ENCODE measurements around the gene NDUFA6.

Gene NDUFA6

DNA sequence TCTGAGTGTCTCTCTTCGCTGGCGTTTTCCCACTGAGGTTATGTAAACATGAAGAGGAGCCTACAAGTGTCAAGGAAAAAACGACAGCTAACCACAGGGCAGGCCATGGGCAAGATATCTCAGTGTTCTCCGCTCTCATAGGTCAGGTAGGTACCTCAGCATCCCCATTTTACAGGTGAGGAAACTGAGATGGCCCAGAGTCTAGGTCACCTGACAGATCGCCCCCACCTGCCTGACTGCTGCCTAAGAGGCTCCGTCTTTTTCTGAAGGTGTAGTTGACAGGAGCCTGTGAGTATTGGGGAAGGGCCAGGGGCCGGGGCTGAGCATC, 847 bp upstream of the NDUFA6 start:
- TF ChIP-seq, protein P1, sequence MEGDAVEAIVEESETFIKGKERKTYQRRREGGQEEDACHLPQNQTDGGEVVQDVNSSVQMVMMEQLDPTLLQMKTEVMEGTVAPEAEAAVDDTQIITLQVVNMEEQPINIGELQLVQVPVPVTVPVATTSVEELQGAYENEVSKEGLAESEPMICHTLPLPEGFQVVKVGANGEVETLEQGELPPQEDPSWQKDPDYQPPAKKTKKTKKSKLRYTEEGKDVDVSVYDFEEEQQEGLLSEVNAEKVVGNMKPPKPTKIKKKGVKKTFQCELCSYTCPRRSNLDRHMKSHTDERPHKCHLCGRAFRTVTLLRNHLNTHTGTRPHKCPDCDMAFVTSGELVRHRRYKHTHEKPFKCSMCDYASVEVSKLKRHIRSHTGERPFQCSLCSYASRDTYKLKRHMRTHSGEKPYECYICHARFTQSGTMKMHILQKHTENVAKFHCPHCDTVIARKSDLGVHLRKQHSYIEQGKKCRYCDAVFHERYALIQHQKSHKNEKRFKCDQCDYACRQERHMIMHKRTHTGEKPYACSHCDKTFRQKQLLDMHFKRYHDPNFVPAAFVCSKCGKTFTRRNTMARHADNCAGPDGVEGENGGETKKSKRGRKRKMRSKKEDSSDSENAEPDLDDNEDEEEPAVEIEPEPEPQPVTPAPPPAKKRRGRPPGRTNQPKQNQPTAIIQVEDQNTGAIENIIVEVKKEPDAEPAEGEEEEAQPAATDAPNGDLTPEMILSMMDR (IDR thresholded peaks at IDR 0.05) = no peak

DNA sequence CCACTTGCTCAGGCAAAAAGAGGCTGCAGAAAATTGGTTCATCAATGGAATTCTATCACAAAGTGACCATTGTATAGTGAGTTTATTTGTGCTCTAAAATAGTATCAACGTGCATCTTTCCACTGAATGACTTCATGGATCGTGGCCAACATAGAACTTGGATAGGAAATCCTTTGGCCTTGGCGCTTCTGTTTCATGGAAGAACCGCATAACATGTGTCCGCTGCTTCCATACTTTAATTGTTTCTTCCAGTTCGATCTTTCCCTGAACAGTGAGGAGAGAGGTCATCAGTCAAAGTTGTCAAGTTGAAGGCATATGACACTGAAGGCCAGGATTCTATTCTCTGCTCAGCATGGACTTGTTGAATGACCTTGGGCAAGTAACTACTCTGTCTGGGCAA, 4.5 kb downstream of the NDUFA6 start:
- TF ChIP-seq, protein P1 (IDR thresholded peaks at IDR 0.05) = no peak

DNA sequence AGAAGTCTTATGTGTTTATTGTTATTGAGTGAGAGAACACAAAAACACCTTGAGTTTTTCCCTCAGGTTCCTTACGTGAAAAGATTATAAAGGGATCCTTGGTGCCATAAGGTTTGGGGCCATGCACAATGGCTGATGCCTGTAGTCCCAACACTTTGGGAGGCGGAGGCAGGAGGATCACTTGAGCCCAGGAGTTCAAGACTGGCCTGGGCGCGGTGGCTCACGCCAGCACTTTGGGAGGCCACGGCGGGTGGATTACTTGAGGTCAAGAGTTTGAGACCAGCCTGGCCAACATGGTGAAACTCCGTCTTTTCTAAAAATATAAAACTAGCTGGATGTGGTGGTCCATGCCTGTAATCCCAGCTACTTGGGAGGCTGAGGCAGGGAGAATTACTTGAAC, 5.7 kb downstream of the NDUFA6 start:
- TF ChIP-seq, protein P1 (IDR thresholded peaks at IDR 0.05) = no peak

DNA sequence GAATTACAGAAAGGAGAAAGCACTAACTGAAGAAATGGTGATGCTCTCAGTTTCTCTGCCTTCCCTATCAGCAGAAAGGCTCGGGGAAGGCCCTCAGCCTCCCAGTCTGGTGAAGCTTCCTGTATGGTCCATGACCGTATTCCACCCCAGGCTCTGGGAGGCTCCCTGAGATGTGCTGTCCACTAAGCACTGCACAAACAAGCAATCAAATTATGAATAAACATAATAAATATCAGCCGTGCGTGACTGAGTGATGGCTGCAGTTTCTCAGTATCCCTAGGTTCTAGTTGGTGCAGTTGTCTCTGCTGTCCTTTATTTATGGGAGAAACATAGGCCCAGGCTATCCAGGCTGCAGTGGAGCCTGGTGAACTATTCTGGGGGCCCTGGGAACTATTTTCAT, 7.5 kb downstream of the NDUFA6 start:
- TF ChIP-seq, protein P1 (IDR thresholded peaks at IDR 0.05) = no peak

DNA sequence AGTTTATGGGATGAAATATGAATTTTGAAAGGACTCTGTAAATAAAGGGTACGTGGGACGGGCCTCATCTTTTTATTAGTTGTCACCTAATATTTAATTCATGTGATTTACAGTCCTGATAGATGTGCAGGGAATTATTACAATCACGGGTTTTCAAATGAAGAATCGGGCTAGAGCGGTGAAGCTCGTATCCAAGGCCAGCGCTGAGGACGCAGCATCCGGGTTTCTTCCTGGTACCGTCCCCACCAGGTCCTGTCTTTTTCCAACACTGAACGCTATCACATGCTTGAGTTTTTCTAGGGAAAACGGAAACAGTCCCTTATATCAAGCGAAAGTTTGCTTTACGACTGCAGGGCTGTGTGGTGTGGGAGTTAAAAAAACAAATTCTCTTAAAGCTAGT, 10.3 kb downstream of the NDUFA6 start:
- TF ChIP-seq, protein P1 (IDR thresholded peaks at IDR 0.05) = no peak

DNA sequence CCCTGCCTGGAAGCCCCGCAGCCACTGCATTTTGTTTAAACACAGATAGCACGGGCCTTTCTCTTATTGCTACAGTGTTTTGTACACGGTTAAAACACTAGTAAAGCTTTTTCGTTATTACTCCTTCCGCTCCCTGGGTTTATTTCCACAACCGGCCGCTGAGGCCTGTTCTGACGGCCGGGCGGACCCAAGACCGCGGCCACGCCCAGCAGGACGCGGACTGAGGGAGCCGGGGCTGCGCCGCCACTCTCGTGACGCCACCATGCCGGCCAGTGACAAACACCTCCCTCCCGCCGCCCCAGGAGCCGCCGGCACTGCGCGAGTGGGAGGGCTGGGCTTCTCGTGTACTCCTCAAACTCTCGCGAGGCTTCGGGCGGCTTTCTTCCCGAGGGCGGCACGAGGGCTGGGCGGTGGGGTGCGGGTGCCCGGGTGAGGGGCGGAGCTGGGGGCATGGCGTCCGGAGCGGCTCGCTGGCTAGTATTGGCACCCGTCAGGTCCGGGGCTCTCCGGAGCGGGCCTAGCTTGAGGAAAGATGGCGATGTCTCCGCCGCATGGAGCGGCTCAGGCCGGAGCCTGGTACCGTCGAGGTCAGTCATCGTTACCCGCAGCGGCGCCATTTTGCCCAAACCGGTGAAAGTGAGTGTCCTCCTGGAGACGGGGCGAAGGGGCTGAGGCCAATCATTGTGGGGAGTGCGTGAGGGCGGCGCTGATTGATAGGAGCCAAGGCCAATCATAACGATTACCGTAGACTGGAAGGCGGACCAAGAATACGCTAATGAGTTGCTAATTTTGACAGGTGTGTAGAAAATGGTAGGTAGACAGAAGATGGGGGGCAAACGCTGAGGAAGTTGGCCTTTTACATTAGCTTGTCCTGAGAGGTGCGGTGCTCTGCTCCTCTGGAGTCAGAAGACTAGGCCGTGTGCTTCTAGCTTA, 11.0 kb downstream of the NDUFA6 start, which contains the start of gene SMDT1:
Gene SMDT1 (plus strand): TSS at position 382 of the 933 bp plus-strand sequence. CDS start 69 bp downstream, at position 451.
- TF ChIP-seq, protein P1 (IDR thresholded peaks at IDR 0.05) = no peak

DNA sequence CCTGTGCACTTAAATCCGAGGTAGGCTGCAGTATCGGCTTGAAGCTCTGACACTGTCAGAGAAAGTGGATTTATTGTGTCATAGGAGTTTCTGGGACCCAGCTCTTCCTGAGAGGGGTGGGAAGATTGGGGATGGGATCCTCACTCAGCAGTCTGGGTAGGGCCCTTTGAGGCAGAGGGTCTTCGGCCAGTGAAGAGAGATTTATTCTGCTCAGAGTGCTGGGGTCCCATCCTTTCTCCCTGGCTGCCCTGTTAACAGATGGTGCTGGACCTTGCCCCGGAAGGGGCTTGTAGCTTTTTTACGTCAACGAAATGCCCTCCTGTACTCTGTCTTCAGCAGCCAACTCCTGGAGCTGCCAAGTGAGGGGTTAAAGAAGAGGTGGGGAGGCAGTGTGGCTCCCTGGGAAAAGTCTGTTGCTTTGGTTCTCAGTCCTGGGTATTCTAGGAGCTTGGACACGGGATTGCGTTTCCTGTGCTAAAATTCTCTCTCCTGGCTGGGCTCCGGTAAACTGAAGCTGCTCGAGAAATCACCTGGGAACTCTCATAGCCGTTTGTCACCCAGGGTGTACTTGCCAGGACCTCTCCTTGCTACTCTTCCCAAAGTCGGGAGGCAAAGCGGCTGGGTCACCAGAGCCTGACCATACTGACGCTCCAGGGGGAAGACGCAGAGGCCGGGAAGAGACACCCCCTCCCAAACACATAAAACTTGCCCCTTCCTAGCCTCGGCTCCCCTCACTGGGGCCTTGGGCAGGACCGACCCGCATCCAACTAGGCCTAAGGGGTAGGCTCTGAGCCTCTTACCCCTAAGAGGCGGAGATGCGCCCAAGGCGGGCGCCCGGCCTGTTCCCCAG, 11.9 kb downstream of the NDUFA6 start:
- TF ChIP-seq, protein P1 (IDR thresholded peaks at IDR 0.05) = no peak

Measured in LNCAP (cell line).